H1 (cell line): ENCODE data around the gene C3. TPM values are rescaled to one million over a fixed set of nuclear protein-coding genes. Genes with fewer than 3 reads are reported as not detected.

Experiments
- CTCF ChIA-PET: fragments of 300-600 bp; sonication (Branson Sonifier 250); formaldehyde crosslinking; loops from one replicate; lab custom pipeline; 2021; ENCODE audit not compliant: partially characterized antibody; lab: Charles Lee
- POLR2A ChIA-PET: fragments of 300-600 bp; sonication (Branson Sonifier 250); formaldehyde crosslinking; loops from one replicate; lab custom pipeline; 2021; ENCODE audit warnings: inconsistent platforms; ENCODE audit not compliant: partially characterized antibody; lab: Charles Lee
- DNase-seq, 2 experiments: peaks; one replicate each; pipeline versions ENCODE4 v3.0.0 to v3.0.0-alpha.2; 2010 to 2022; ENCODE audit warnings: low spot score in 2 of 2, low read depth in 1 of 2, mixed read lengths in 1 of 2
- FAIRE-seq: peaks from 2 replicates; lab custom pipeline; 2011; peaks lifted over from hg19 to GRCh38; lab: Jason Lieb, UNC
- H2AFZ ChIP-seq: 2 replicates; pipeline ENCODE4 v1.8.1; 2012; ENCODE audit warnings: low read length, inconsistent platforms
- H2AK5ac ChIP-seq: 2 replicates; pipeline ENCODE4 v1.6.1; 2013; ENCODE audit warnings: low read depth, low read length
- H2BK120ac ChIP-seq: replicated peaks from 2 replicates; pipeline ENCODE3; 2013; ENCODE audit warnings: low read depth, low read length, inconsistent platforms
- H2BK12ac ChIP-seq: 2 replicates; pipeline ENCODE4 v1.6.1; 2013; ENCODE audit warnings: low read depth, low read length
- H2BK15ac ChIP-seq: 2 replicates; pipeline ENCODE4 v1.6.1; 2013; ENCODE audit warnings: low read length
- H2BK20ac ChIP-seq: 2 replicates; pipeline ENCODE4 v1.6.1; 2013; ENCODE audit warnings: low read length
- H2BK5ac ChIP-seq: 2 replicates; pipeline ENCODE4 v1.6.1; 2013; ENCODE audit warnings: low read depth, low read length
- H3K14ac ChIP-seq: 2 replicates; pipeline ENCODE4 v1.6.1; 2013; ENCODE audit warnings: inconsistent platforms; ENCODE audit not compliant: insufficient read length
- H3K18ac ChIP-seq: 2 replicates; pipeline ENCODE4 v1.6.1; 2013; ENCODE audit warnings: low read length; ENCODE audit errors: extremely low read depth
- H3K23ac ChIP-seq: 2 replicates; pipeline ENCODE4 v1.6.1; 2013; ENCODE audit warnings: inconsistent platforms; ENCODE audit not compliant: insufficient read length
- H3K23me2 ChIP-seq: 2 replicates; pipeline ENCODE4 v1.6.1; 2013; ENCODE audit warnings: low read depth, low read length
- H3K27ac ChIP-seq: 2 replicates; pipeline ENCODE4 v1.6.1; 2011; ENCODE audit warnings: low read depth, low read length, inconsistent platforms
- H3K27me3 ChIP-seq, 4 experiments: replicated peaks in 1 of 4; 1 replicate in 1 of 4; 2 replicates in 3 of 4; pipeline versions ENCODE4 v1.6.1 to v1.8.1; 2011 to 2013; ENCODE audit warnings: low read length in 3 of 4, mild to moderate bottlenecking in 3 of 4, inconsistent platforms in 2 of 4, mixed read lengths in 2 of 4, moderate library complexity in 1 of 4; ENCODE audit not compliant: control insufficient read depth in 3 of 4, insufficient read depth in 3 of 4; ENCODE audit errors: extremely low read depth in 1 of 4
- H3K36me3 ChIP-seq, 4 experiments: 2 replicates each; pipeline versions ENCODE4 v1.6.1 to v1.8.1; 2011 to 2013; ENCODE audit warnings: mild to moderate bottlenecking in 4 of 4, low read length in 3 of 4, moderate library complexity in 2 of 4, control low read depth in 1 of 4, inconsistent platforms in 1 of 4; ENCODE audit not compliant: insufficient read depth in 4 of 4, control insufficient read depth in 2 of 4
- H3K4ac ChIP-seq: replicated peaks from 2 replicates; pipeline ENCODE3; 2013; ENCODE audit warnings: low read length, low read depth, mixed read lengths, inconsistent platforms; ENCODE audit not compliant: insufficient read length
- H3K4me1 ChIP-seq, 4 experiments: replicated peaks in 1 of 4; 1 replicate in 1 of 4; 2 replicates in 3 of 4; pipeline versions ENCODE4 v1.6.1 to v1.8.1; 2011 to 2013; ENCODE audit warnings: low read length in 3 of 4, inconsistent platforms in 2 of 4, mixed read lengths in 1 of 4; ENCODE audit not compliant: insufficient read depth in 4 of 4, control insufficient read depth in 3 of 4
- H3K4me2 ChIP-seq, 2 experiments: 2 replicates each; pipeline versions ENCODE4 v1.6.1 to v1.8.1; 2011 to 2013; ENCODE audit warnings: low read depth in 2 of 2, low read length in 2 of 2, control low read depth in 1 of 2, inconsistent platforms in 1 of 2, mild to moderate bottlenecking in 1 of 2; ENCODE audit not compliant: insufficient read depth in 1 of 2
- H3K4me3 ChIP-seq, 4 experiments: fragments of 200-600, 300-600 bp in 1 of 4; sonication (generic), shearing (Covaris generic), sonication (Bioruptor Twin) in 1 of 4; 2 replicates each; pipeline versions ENCODE4 v1.5.1 to v1.8.1; 2011 to 2016; ENCODE audit warnings: low read length in 4 of 4, low read depth in 3 of 4, control low read depth in 2 of 4, inconsistent platforms in 2 of 4, mild to moderate bottlenecking in 2 of 4, mixed read lengths in 1 of 4, moderate library complexity in 1 of 4; ENCODE audit not compliant: insufficient read depth in 2 of 4; ENCODE audit errors: extremely low read depth in 1 of 4
- H3K56ac ChIP-seq: replicated peaks from 2 replicates; pipeline ENCODE3; 2013; ENCODE audit warnings: low read depth, mild to moderate bottlenecking, mixed read lengths, low read length, inconsistent platforms; ENCODE audit not compliant: insufficient read length
- H3K79me1 ChIP-seq: 2 replicates; pipeline ENCODE4 v1.6.1; 2013; ENCODE audit warnings: low read depth, low read length, control low read depth
- H3K79me2 ChIP-seq, 2 experiments: 2 replicates each; pipeline versions ENCODE4 v1.6.1 to v1.8.1; 2012 to 2013; ENCODE audit warnings: low read length in 2 of 2, mild to moderate bottlenecking in 2 of 2, inconsistent platforms in 1 of 2; ENCODE audit not compliant: insufficient read depth in 2 of 2, control insufficient read depth in 1 of 2
- H3K9ac ChIP-seq, 4 experiments: replicated peaks in 1 of 4; 1 replicate in 1 of 4; 2 replicates in 3 of 4; pipeline versions ENCODE4 v1.6.1 to v1.8.1; 2011 to 2013; ENCODE audit warnings: low read depth in 3 of 4, low read length in 3 of 4, control low read depth in 2 of 4, mild to moderate bottlenecking in 2 of 4, moderate library complexity in 2 of 4, inconsistent platforms in 1 of 4; ENCODE audit errors: extremely low read depth in 1 of 4
- H3K9me3 ChIP-seq, 2 experiments: 2 replicates each; pipeline versions ENCODE4 v1.6.1 to v1.8.1; 2012 to 2013; ENCODE audit warnings: mild to moderate bottlenecking in 2 of 2, moderate library complexity in 2 of 2, control low read depth in 1 of 2, inconsistent platforms in 1 of 2, low read depth in 1 of 2, low read length in 1 of 2, mixed read lengths in 1 of 2; ENCODE audit not compliant: insufficient read depth in 2 of 2
- H4K20me1 ChIP-seq, 2 experiments: replicated peaks in 1 of 2; 2 replicates each; pipeline versions ENCODE3 to v1.8.1; 2011 to 2013; ENCODE audit warnings: inconsistent platforms in 2 of 2, low read length in 2 of 2, mild to moderate bottlenecking in 1 of 2; ENCODE audit not compliant: insufficient read depth in 2 of 2, control insufficient read depth in 1 of 2
- H4K5ac ChIP-seq: 2 replicates; pipeline ENCODE4 v1.6.1; 2013; ENCODE audit warnings: low read length, low read depth, mixed read lengths, inconsistent platforms; ENCODE audit not compliant: insufficient read length
- H4K8ac ChIP-seq: 2 replicates; pipeline ENCODE4 v1.8.0; 2013; ENCODE audit warnings: mild to moderate bottlenecking, moderate library complexity, low read length, inconsistent platforms; ENCODE audit not compliant: insufficient read depth; ENCODE audit errors: extremely low read depth
- H4K91ac ChIP-seq: replicated peaks from 2 replicates; pipeline ENCODE3; 2013; ENCODE audit warnings: low read length, mixed read lengths, inconsistent platforms; ENCODE audit not compliant: insufficient read length
- CBX8 ChIP-seq: fragments of 300-800, 300-1000 bp; sonication (generic); IDR thresholded peaks from 2 replicates; pipeline ENCODE4 v1.7.1; 2016; ENCODE audit warnings: low read depth, low read length, borderline replicate concordance
- CREB1 ChIP-seq: IDR thresholded peaks from 2 replicates; pipeline ENCODE4 v1.6.1; 2012; ENCODE audit warnings: inconsistent platforms
- HDAC6 ChIP-seq: IDR thresholded peaks from one replicate; pipeline ENCODE4 v1.7.1; 2012; ENCODE audit warnings: low read depth, mild to moderate bottlenecking, inconsistent platforms, low read length, moderate library complexity
- MAFK ChIP-seq: IDR thresholded peaks from 2 replicates; pipeline ENCODE4 v1.6.1; 2012; ENCODE audit warnings: low read depth, mild to moderate bottlenecking, improper control_type of control experiment, low read length
- SP1 ChIP-seq: IDR thresholded peaks from 2 replicates; pipeline ENCODE4 v1.6.1; 2011; ENCODE audit warnings: low read depth, low read length
- SP4 ChIP-seq: IDR thresholded peaks from 2 replicates; pipeline ENCODE4 v1.6.1; 2012; ENCODE audit warnings: low read length, inconsistent platforms
- TAF1 ChIP-seq: IDR thresholded peaks from 2 replicates; pipeline ENCODE4 v1.6.1; 2011; ENCODE audit warnings: mild to moderate bottlenecking, low read depth, low read length
- WGBS, 2 experiments: shearing (Covaris generic) in 1 of 2; methylation state at CpG; one replicate each; pipeline versions ENCODE4 v1.1.6 to v1.1.7; 2013 to 2015; ENCODE audit warnings: low lambda C conversion rate in 2 of 2, mixed read lengths in 2 of 2, inconsistent platforms in 1 of 2, low coverage in 1 of 2, missing lambda C conversion rate in 1 of 2; ENCODE audit not compliant: insufficient replicate concordance in 2 of 2, insufficient coverage in 1 of 2, insufficient read length in 1 of 2; ENCODE audit errors: extremely low coverage in 1 of 2, missing lambda C conversion rate in 1 of 2; 5-methylcytosine and 5-hydroxymethylcytosine counted together
- polyA plus RNA-seq, 7 experiments: library from polyadenylated mRNA; depleted of rRNA in 3 of 7; stranded (reverse) in 5 of 7; unstranded in 2 of 7; fragments of >200 nt in 5 of 7; fragments of 200-250 nt in 2 of 7; gene quantifications; 1 replicate in 5 of 7; 2 replicates in 1 of 7; 4 replicates in 1 of 7; pipeline versions ENCODE4 v1.2.1 to v1.2.3, GENCODE V29; 2011 to 2013; ENCODE audit warnings: missing spikeins in 2 of 7, mixed read lengths in 2 of 7
- total RNA-seq: library from RNA; stranded (reverse); fragmentation: NEBNext Ultra II Directional; extraction: Animal tissue kit (Norgen Biotek cat#: 25700); gene quantifications from 2 replicates; pipeline ENCODE4 v1.2.1, GENCODE V29; 2021

C3 gene
- total and polyA plus RNA-seq, 2 of the 8 experiments (the other 6 are each of a cell fraction or from before 2014, with no cell fraction given), result 6.4 to 12.8 TPM

DNA sequence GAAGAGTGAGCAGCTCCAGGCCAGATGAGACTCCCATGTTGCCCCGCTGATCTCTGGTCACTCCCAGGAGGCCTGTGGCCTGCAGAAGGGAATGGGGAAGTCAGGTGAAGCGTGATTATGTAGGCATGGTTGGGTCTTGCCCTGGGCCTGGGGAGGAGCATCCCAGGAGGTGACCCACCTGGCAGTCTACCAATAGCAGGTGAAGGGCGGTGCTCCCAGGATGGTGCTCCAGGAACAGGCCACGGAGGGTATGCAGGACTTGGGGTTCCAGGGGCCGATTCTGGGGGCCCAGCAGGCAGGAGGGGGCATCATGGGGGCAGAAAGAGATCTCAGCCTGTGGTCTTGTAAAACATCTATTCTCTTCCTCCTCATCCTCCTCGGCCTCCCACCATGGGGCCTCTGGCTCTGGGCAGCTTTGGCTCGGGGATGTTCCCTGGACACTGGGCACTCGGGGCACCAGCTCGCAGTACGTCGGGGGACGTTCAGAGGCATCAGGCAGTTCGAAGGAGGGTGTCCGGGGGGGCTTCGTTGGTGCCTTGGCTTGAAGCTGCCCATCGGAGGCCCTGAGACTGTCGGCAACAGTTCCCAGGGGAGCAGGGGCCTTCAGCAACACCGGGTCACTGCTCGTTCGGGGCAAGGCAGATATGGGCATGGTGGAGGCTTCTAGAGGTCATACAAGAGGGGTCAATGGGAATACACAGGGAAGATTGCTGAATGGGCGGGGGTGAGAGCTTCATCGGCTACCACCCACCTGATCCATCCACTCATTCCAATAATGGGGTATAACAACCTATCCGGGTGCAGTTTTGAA is 34.4 kb upstream of the C3 start:
- H4K5ac ChIP-seq, result no peak overlapping the region
- no peak overlapping the region for H2BK120ac ChIP-seq
- H3K27ac ChIP-seq, result no peak overlapping the region
- FAIRE-seq (no peak), DNase-seq (no peak)
- H3K79me2 ChIP-seq, result no peaks in the 10 kb centered on the region
- ChIA-PET CTCF (interaction anchor here (1.0 to 2.7 kb wide), 3 partner anchors 14 to 21 kb away, joined by 4 to 19 read pairs (median 5); partner anchors contain the start of gene SH2D3A), POLR2A (interaction anchor here (0.7 to 8.0 kb wide), 4 partner anchors 11 to 27 kb away, joined by 3 to 110 read pairs (median 28); partner anchors contain the start of genes GPR108, SH2D3A and TRIP10)
- 0 out of 2 replicates have a peak, but pooled peaks cover 2% of the 10 kb centered on the region for H3K79me1 ChIP-seq
- H3K23me2 ChIP-seq, result peaks cover 2% of the 10 kb centered on the region; the same call in 1 of the 2 replicates
- no peak overlapping the region for H3K23ac ChIP-seq
- no peak overlapping the region for H3K9ac ChIP-seq
- H3K36me3 ChIP-seq, result peaks cover 5 to 22% (median 13%) of the 10 kb centered on the region in 4 experiments; a peak in 7 of 8 replicates
- H2BK15ac ChIP-seq, result no peak overlapping the region
- H2BK12ac ChIP-seq, result no peak overlapping the region
- H3K27me3 ChIP-seq, result no peaks in the 10 kb centered on the region
- no peak overlapping the region for H3K18ac ChIP-seq
- no peak overlapping the region for H4K8ac ChIP-seq
- H2BK5ac ChIP-seq, result no peak overlapping the region
- no peak overlapping the region for H3K4ac ChIP-seq
- no peak overlapping the region for H2BK20ac ChIP-seq
- no peak overlapping the region for H3K56ac ChIP-seq
- peaks cover 0 to 3% of the 10 kb centered on the region in 2 experiments for H4K20me1 ChIP-seq
- H2AK5ac ChIP-seq, result no peak overlapping the region
- H3K4me1 ChIP-seq, result peaks cover 0 to 7% (median 5%) of the 10 kb centered on the region in 4 experiments; a peak in 6 of 7 replicates
- 91% methylated on average over 21 of the region's 23 CpGs; no CpG with 5 or more reads in 1 of the 2 experiments for WGBS, 2 experiments
- H4K91ac ChIP-seq, result no peak overlapping the region
- H3K14ac ChIP-seq, result no peak overlapping the region
- H3K4me2 ChIP-seq, result no peak overlapping the region
- H3K4me3 ChIP-seq, result no peak overlapping the region
- no peak overlapping the region for H2AFZ ChIP-seq
- no peaks in the 10 kb centered on the region for H3K9me3 ChIP-seq
- no peak for TF ChIP-seq SP1
- TF ChIP-seq HDAC6, result no peak
- TF ChIP-seq MAFK, result no peak
- TF ChIP-seq CREB1, result no peak
- no peak for TF ChIP-seq CBX8
- TF ChIP-seq SP4, result no peak
- TF ChIP-seq TAF1, result no peak
